ENCODE measurements around the gene HNF4A. TPM values are rescaled to one million over a fixed set of nuclear protein-coding genes. Genes with fewer than 3 reads are reported as not detected.
A peak's percentile ranks its signal among the peaks of the same experiment; 100 is the strongest.

The HNF4A gene
- total and polyA plus RNA-seq, 2 of the 13 experiments (the other 11 are each of a cell fraction or from before 2014, with no cell fraction given) = 80.9 to 169 TPM

DNA sequence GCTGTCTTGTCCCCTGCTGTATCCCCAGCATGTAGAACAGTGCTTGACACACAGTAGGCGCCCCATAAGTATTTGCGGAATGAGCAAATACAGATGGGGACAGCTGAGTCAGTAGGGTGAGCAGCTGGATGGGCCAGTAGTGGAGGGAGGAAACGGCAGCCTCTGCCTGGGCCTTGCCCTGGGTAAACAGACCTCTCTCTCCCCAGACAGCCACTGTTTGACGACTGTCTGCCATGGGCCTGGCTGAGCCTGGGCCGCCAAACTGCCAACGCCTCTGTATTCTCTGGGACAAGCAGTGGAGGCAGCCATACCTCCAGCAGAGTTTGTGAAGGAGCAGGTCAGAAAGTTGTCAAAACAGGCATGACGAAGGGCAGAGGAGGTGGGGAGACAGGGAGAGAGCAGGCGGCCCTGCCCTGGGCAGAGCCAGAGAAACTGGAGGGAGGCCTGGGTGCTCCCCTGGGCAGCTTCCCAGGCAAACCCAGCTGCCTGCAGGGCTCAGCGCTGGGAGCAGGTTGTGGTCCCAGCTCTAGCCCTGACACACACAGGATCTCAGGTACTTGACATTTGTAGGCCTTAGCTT is 15.2 kb downstream of the HNF4A start (continued):
- TF ChIP-seq ZC3H4 (CRISPR knock-in tag; IDR thresholded peaks at IDR 0.05; ENCODE audit: borderline replicate concordance) (no peak), RBFOX2 (IDR thresholded peaks at IDR 0.05; ENCODE audit: low read depth, low read length) (no peak), SNAPC4 (CRISPR knock-in tag; IDR thresholded peaks at IDR 0.05) (no peak), ZNF749 (CRISPR knock-in tag; IDR thresholded peaks at IDR 0.05; ENCODE audit: borderline replicate concordance) (no peak), KAT2B (IDR thresholded peaks at IDR 0.05; ENCODE audit: borderline replicate concordance, low read depth, low read length) (no peak), AGO1 (IDR thresholded peaks at IDR 0.05; ENCODE audit: low read depth, low read length, poor library complexity, severe bottlenecking) (no peak), ZNF530 (CRISPR knock-in tag; IDR thresholded peaks at IDR 0.05; ENCODE audit: low read depth) (no peak), ZNF609 (CRISPR knock-in tag; IDR thresholded peaks at IDR 0.05; ENCODE audit: borderline replicate concordance) (peak; percentile 84), NFYB (CRISPR knock-in tag; IDR thresholded peaks at IDR 0.05) (no peak; the same call in 1 of the 2 replicates), GPN1 (CRISPR knock-in tag; IDR thresholded peaks at IDR 0.05; ENCODE audit: borderline replicate concordance) (no peak), MTA1 (CRISPR knock-in tag; IDR thresholded peaks at IDR 0.05; ENCODE audit: borderline replicate concordance) (no peak; the same call in 1 of the 2 replicates), ATF4 (CRISPR knock-in tag; IDR thresholded peaks at IDR 0.05) (peak in 1 of 2 experiments; percentile 74; a peak in 1 of 4 replicates)
